Activated T-cell treated with anti-CD3 and anti-CD28 coated beads for 4 hours (primary cell): ENCODE measurements around the gene SLC7A6.
"Not testable (repeated sequence)": the region's sequence is repeated elsewhere in the genome, so short reads cannot be mapped to it uniquely, and the experiment has no call there.

Experiments
- DNase-seq: peaks from one replicate; pipeline ENCODE4 v3.0.0-alpha.2; 2020

Gene SLC7A6

DNA sequence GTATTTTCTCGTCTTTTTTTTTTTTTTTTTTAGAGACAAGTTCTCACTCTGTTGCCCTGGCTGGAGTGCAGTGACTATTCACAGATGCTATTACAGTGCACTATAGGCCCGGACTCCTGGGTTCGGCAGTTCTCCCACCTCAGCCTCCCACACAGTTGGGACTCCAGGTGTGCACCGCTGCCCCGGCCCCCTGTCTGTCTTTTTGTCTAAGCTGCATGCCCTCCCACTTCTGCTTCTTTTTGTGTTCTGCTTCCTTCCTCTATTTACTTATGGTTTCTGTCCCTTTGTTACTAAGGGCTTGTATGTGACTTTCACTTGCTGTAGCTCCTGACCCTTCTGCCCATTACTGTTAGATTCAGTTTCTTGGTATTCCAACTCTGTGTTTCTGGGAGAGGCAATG, 20.5 kb downstream of the SLC7A6 start:
- no peak for DNase-seq

DNA sequence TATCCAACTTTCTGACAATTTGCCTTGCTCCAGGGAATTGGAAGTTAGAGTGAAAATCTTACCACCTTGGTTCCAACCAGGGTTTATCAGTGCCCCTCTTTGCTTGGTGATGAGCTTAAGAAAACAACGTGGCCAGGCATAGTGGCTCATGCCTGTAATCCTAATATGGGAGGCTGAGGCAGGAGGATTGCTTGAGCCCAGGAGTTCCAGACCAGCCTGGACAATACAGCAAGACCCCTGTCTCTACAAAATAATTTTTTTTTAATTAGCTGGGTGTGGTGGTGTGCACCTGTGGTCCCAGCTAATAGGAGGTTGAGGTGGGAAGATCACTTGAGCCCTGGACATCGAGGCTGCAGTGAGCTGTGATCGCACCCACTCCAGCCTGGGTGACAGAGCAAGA, 21.4 kb downstream of the SLC7A6 start:
- DNase-seq: no peak

DNA sequence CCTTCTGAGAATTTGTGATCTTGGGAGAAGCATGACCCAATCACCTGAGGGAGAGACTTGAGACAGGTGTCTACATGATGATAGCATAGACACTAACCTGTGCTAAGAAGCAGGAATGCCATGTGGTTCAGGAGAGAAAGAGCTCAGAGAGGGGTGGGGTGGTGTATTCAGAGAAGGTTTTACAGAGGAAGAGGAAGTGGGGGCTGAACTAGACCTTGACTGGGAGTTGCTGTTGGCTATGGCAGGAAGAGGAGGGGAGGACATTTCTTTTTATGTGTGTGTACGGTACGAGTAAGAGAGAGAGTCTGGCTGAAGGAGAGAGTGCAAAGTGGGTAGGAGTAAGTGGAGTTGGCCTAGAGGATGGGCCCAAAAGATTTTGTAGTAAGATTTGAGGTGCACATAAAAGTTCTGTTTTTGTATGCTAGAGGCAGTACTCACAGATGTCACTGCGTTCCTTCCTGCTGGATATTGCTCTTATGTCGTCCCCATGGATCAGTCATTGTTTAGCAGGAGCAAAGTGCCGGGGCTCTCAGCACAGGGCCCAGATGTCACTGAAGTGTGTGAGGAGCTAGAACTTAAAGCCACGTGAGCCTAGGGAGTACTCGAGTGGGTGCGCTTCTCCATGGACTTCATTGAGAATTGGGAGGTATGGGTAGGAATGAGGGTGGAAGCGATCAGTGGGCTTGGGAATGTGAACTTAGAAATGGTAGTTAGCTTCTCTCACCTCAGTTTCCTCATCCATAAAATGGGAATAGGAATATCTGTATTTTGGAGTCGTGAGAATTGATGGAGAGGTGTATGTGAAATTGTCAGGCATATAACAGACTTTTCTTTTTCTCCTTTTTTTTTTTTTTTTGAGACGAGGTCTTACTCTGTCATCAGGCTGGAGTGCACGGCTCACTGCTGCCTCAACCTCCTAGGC, 22.1 kb downstream of the SLC7A6 start:
- no peak for DNase-seq

DNA sequence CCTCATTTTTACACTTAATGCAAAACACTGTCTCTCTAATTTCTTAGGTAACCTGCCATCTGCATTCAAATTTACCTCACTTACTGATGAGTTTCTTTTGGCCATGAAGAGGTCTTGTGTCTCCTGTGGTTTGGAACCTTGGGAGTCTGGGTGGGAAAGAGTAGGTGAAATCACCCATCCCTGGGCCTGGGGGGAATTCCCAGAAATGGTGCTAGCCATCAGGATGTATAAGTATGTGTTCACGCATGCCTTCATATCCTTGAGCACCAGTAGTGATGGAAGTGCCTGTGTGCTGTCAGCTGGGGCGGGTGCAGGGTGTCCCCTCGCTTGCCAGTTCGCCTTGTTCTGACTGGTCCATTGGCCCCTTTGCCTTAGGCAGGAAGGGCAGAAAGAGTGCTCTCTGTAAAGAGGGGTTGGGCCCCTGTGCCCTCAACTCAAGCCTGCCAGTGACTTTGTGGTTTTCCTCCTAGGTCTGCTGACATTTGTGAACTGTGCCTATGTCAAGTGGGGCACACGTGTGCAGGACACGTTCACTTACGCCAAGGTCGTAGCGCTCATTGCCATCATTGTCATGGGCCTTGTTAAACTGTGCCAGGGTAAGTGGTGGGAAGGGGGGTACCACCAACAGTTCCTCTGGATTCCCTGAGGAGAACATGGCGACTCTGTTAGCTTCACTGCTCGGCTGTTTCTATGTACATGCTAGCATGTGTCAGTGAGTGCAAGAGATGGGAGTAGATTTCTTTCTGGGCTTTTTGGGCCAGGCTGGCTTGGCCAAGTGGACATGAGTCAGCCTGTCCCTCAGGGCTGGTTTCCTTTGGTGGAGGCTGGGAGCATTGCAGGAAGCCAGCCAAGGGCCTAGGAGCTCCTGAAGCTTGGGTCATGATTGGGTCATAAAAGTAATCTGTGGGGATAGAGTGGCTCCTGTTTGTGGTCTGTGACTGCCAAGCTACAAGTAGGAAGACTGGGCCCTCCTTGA, 23.2 kb downstream of the SLC7A6 start:
- no peak for DNase-seq

DNA sequence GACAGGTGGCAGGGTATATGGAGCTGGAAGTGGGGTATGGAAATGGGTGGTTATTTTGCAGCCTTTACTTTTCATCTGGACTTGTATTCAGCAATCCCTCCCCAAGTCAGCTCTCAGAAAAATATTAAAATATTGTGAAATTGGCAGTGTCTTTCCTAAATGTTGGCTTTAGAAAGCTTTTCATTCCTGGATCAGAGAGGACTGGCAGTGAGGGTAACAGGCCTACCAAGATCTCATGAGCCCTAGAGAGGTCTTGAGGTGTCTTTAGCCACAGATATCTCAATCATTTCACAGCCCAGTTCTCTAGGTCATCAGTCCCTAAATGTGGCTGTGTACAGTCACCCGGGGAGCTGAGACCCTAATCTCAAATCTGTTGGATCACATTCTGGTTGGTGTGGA, 23.9 kb downstream of the SLC7A6 start:
- no peak for DNase-seq

DNA sequence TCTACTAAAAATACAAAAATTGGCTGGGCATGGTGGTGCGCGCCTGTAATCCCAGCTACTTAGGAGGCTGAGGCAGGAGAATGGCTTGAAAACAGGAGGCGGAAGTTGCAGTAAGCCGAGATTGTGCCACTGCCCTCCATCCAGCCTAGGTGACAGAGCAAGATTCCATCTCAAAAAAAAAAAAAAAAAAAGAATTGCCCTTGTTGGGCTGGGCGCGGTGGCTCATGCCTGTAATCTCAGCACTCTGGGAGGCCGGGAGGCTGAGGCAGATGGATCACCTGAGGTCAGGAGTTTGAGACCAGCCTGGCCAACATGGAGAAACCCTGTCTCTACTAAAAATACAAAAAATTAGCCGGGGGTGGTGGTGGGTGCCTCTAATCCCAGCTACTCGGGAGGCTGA, 24.5 kb downstream of the SLC7A6 start:
- not testable (repeated sequence) for DNase-seq

DNA sequence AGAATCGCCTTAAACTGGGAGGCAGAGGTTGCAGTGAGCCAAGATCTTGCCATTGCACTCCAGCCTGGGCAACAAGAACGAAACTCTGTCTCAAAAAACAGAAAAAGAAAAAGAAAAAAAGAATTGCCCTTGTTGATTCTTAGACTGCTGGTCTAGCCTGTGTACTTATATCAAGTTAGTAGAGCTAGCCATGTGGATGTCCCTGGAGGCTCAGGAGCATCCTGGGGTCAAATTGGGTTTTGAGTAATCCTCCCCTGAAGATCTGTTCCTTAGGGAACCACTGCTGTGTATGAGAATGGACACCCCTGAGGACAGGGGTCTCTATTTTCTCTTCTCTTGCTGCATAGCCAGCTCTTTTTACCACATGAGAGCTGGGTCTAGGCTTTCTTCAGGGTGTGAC, 24.9 kb downstream of the SLC7A6 start:
- no peak for DNase-seq

DNA sequence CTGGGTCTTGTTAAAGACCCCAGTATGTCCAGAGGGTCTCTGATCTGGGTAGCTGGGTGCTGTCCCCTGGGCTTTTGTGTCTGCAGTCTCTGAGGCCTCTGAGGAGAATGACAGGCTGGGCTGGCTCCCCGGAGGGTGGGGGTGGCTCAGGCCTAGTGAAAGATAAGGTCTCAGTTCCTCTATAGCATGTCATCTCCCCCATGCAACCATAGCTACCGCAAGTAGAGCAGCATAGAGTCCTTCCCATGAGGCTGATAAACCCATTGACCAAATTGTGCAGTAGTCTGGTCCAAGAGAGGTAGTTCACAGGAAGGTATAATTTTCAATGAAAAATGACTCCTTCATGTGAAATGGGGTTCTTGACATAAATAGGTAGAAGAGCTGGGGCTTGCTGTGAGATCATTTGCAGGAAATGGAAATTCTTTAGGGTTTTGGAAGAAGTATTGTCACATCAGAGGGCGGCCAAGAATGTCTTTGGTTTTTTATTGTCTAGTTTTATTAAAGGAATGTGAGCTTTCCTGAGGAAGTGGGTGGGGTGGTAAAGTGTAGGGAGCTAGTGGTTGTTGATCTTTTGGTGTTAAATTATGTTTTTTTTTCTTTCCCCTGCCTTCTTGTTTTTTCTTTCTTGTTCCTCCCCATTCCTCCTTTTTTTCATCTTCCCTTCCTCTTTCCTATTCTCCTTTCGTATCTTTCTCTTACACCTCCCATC, 25.4 kb downstream of the SLC7A6 start:
- DNase-seq: no peak

DNA sequence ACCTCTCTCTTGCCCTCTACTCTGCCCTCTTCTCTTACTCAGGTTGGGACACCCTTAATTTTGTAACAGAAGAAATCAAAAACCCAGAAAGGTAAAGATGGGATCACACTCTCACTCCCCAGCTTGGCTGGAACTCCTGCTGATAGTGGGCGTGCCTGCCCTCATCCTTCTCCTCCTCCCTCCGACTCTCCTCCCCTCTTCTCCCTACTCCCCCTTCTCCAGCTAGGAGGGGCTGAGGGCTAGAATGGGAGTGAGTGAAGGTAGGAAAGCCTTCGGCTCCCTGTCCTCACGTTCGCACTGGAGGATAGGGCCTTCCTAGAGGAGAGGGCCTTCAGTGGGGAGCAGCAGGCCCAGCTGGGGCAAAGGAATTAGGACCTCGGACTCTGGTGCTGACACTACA, 26.1 kb downstream of the SLC7A6 start:
- no peak for DNase-seq

DNA sequence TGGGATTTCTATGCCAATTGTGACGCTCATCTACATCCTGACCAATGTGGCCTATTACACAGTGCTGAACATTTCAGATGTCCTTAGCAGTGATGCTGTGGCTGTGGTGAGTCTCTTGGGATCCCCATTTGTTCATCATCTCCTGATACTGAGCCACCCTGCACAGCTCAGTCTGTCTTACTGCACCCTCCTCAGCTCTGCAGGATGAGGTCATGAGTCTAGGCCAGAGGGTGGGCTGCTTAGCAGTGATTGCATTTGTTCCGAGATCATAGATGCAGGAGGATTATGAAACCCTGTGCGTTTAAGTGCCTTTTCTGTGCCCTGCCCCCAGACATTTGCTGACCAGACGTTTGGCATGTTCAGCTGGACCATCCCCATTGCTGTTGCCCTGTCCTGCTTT, 26.9 kb downstream of the SLC7A6 start:
- DNase-seq: no peak

DNA sequence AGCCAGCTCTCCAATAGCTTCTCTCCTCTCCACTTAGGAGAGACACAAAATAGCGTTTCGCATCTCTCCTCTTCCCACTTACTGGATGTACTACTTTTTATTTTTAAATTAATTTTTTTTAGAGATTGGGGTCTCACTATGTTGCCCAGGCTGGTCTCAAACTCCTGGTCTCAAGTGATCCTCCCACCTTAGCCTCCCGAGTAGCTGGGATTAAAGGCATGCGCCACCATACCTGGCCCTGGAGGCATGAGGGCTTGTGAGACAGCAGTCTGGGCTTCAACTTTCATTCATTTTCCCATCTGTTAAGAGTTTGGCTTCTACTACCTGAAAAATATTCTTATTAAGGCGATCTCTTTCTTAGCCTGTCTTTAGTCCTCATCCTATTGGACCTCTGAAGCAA, 28.1 kb downstream of the SLC7A6 start:
- DNase-seq: no peak

DNA sequence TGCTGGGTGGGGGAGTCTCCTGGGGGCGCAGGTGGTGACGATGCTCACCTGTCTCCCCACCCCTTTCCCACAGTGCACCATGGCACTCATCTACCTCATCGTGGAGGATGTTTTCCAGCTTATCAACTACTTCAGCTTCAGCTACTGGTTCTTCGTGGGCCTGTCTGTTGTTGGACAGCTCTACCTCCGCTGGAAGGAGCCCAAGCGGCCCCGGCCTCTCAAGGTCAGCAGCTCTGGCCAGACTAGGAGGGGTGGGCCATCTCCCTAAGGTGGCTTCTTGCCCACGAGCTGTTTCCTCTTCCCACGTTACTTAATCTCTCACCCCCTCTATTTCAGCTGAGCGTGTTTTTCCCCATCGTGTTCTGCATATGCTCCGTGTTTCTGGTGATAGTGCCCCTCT, 32.0 kb downstream of the SLC7A6 start:
- no peak for DNase-seq

DNA sequence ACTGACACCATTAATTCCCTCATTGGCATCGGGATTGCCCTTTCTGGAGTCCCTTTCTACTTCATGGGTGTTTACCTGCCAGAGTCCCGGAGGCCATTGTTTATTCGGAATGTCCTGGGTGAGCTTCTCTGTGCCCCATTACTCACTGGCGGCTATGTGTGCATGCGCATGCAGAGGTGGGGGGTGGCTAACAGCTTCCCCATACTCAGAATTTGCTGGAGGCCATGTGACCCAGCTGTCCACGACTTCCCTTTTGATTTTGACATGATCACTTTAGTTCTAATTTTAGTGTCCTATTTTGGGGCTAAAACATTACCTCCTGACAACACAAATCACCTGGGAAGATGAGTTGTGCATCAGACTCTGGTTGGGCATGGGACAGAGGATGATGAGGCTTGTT, 32.4 kb downstream of the SLC7A6 start:
- DNase-seq: no peak

DNA sequence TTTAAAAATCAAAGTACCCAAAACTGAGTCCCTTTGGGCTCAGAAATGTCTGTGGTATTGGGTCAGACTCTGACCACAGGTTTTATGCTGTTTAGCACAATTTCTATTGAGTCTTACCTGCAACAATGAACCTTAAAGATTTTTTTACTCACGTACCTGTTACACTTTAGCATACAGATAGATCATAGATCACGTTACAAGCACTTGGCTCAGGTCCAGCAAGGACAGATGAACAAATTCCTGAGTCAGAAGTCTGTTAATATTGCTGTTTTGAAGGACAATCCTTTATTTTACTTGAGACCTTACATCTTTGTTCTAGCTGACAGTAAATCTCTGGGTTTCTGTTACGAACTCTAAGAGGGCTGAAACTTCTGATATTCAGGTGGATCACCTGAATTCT, 33.6 kb downstream of the SLC7A6 start:
- no peak for DNase-seq

DNA sequence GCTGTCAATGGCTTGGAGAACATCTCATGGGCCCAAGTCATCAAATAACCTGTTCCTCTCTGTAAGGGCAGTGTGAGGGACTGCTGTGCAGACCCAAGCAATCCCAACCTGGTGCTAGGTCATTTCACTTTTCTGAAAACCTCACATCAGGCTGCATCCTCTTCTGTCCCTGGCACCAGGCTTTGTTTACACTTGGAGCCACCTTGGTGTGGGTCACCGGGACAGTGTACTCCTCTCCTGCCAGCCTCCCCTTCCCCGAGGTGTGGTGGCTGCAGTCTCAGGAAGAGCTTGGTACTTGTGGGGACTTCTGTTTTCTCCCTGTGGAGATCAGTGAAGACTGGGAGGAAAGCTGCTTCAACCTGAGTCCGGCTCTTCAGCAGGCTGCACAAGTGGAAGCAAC, 34.0 kb downstream of the SLC7A6 start:
- DNase-seq: no peak

DNA sequence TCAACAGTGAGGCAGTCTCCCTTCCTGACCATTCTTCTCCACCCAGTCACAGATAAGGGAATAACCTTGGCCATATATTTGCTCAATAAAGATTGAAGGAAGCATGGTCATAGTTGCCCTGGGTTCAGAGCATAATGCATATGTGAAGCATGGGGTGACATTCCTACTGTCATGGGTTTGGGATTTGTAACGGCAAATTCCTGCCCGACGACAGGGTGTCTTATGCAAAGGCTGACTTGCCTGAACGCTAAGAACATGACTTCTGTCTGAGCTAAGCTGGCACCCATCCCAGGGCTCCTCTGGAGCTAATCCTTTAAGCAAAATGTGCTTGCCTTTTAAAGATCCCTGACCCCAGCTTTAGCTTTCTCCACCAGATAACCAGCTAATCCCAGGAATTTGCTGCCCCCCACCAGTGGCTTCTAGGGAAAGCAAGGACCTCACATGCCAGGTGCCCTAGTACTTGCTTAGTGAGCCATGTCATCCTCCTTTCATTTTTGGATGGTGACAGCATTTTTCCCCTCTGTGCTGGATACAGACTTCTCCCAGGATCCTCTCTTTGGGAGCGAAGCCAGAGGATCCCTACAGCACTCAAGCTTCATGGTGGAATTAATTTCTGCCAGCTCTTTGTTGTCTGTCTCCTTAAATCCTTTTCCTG, 34.7 kb downstream of the SLC7A6 start:
- DNase-seq: no peak

DNA sequence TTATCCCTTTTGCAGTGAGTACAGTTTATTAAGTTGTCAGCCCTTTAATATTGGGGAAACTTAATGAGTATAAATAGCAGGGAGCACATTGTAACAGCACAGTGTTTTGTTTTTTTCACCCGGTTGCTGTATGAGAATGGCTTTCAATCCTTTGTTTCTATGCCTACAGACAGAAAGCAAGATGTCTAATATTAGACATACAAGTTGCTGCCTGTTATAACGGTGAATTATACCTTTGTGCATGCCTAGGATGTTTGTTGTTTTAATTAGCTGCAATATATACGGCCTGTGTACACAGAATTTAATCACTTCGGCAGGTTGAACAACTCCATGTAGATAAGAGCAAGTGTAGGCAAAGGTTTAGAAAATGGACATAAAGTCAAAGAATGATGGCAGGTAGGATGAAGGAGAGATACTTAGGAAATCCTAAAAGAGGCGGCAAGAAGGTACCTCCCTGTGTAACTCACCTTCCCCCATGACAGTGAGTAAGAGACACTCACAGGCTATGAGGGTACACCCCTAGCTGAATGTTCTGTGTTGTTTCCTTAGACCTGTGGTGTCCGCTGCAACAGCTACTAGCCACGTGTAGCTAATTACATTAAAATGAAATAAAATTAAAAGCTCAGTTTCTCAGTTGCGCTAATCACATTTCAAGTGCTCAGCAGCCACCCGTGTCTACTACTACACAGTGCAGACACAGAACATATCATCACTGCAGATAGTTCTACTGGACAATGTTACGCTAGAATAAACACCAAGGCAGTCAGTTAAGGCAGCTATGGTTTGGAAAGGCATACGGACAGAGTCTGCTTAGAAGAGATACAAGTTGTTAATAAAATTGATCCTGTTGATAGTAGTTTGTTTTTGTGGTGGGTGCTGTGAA, 35.5 kb downstream of the SLC7A6 start:
- DNase-seq: no peak

DNA sequence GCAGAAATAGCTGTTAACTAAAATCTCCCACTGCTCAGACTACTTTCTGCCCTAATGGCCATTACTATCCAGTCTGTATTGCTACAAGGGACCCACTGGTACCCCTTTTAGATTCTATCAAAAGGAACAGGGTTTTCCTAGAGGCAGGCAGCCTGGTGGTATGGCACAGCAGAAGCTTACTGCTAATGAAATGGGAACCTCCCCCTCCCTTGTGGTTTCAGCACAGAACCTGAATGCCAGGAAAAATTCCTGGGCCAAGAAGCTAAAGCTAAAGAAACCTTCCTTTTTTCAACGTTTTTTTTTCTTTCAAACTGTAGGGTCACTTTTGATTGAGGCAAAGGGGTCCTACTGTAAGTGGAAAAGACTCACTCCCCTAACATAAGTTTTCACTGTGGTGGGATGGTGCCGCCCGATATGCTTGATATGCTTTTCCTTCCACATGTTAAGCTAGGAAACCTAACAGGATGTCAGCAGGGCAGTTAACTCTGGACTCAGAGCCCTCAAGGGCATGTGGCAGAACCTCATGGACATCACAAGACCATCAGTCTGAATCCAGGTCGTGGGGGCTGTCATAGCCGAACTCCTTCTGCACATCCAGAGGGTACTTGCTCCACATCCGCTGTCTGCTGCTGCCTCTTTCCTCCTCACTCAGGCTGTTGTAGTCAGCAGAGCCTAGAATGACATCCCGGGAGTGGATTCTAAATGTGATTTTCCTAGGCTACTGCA, 36.6 kb downstream of the SLC7A6 start:
- DNase-seq: no peak

DNA sequence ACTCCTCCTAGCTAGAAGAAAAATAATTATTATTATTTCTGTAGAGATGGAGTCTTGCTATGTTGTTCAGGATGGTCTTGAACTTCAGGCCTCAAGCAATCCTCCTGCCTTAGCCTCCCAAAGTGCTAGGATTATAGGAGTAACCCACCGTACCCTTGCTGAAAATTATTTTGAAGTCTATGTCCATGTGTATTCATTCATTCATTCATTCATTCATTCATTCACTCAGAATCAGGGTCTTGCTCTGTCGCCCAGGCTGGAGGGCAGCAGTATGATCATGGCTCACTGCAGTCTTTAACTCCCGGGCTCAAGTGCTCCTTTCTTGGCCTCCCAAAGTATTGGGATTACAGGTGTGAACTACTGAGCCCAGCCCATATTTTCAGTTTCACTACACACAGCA, 42.3 kb downstream of the SLC7A6 start:
- DNase-seq: no peak

DNA sequence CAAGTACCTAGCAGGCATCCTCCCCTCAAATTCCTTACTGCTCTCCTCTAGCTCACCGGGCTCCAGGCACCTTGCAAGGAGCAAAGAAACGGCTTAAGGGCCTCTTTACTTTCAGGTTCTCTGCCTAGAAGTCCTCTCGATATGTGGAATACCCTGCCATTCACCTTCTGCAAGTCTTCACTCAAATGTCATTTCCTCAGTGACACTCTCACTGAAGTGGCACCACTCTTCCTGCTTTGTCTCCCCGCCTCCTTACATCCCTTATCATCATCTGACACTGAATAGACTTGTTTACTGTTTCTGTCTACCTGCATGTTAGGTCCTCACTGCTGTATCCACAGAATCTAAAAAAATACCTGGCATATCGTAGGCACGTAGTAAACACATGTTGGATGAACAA, 45.5 kb downstream of the SLC7A6 start:
- DNase-seq: no peak

DNA sequence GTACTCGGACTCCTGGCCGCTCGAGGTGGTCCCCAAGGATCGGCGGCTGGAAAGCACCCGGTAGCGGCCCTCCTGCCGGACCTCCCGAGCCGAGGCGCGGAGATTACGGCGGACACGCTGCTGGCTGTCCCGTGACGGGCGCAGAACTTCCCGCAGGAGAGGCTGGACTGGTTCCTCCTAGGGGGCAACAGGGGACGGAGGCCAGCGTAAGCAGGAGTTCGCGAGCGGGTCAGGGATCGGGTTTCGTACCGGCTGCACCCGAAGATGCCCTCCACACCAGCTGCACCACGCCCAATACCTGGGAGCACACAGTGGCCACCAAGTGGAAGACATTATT, 46.1 kb downstream of the SLC7A6 start:
- no peak for DNase-seq
